HL-60 (cell line): ENCODE data around the gene PCDHGA1.

Source experiments
- GABPA ChIP-seq: IDR thresholded peaks from 2 replicates; pipeline ENCODE4 v1.6.1; 2012; ENCODE audit warnings: low read depth
- POLR2AphosphoS5 ChIP-seq: IDR thresholded peaks from 2 replicates; pipeline ENCODE4 v1.6.1; 2012; ENCODE audit warnings: low read depth
- TF ChIP-seq, protein P1 (sequence below): IDR thresholded peaks from one replicate; pipeline ENCODE4 v1.5.1; 2011; ENCODE audit warnings: low read length, control low read depth, inconsistent platforms; ENCODE audit not compliant: insufficient read depth
- TF ChIP-seq, protein P2 (sequence below): IDR thresholded peaks from 2 replicates; pipeline ENCODE4 v1.6.1; 2012; ENCODE audit warnings: low read depth; ENCODE audit not compliant: insufficient replicate concordance

DNA sequence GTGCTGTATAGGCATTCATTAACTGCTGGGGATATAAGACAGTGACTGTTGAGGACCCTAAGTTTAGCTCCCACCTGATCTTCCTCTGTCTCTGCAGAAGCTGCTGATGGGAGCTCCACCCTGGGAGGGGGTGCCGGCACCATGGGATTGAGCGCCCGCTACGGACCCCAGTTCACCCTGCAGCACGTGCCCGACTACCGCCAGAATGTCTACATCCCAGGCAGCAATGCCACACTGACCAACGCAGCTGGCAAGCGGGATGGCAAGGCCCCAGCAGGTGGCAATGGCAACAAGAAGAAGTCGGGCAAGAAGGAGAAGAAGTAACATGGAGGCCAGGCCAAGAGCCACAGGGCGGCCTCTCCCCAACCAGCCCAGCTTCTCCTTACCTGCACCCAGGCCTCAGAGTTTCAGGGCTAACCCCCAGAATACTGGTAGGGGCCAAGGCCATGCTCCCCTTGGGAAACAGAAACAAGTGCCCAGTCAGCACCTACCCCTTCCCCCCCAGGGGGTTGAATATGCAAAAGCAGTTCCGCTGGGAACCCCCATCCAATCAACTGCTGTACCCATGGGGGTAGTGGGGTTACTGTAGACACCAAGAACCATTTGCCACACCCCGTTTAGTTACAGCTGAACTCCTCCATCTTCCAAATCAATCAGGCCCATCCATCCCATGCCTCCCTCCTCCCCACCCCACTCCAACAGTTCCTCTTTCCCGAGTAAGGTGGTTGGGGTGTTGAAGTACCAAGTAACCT lies 180.7 kb downstream of the PCDHGA1 start:
- TF ChIP-seq, protein P1, sequence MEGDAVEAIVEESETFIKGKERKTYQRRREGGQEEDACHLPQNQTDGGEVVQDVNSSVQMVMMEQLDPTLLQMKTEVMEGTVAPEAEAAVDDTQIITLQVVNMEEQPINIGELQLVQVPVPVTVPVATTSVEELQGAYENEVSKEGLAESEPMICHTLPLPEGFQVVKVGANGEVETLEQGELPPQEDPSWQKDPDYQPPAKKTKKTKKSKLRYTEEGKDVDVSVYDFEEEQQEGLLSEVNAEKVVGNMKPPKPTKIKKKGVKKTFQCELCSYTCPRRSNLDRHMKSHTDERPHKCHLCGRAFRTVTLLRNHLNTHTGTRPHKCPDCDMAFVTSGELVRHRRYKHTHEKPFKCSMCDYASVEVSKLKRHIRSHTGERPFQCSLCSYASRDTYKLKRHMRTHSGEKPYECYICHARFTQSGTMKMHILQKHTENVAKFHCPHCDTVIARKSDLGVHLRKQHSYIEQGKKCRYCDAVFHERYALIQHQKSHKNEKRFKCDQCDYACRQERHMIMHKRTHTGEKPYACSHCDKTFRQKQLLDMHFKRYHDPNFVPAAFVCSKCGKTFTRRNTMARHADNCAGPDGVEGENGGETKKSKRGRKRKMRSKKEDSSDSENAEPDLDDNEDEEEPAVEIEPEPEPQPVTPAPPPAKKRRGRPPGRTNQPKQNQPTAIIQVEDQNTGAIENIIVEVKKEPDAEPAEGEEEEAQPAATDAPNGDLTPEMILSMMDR: no peak
- TF ChIP-seq POLR2AphosphoS5 (no peak), GABPA (no peak)
- TF ChIP-seq, protein P2, sequence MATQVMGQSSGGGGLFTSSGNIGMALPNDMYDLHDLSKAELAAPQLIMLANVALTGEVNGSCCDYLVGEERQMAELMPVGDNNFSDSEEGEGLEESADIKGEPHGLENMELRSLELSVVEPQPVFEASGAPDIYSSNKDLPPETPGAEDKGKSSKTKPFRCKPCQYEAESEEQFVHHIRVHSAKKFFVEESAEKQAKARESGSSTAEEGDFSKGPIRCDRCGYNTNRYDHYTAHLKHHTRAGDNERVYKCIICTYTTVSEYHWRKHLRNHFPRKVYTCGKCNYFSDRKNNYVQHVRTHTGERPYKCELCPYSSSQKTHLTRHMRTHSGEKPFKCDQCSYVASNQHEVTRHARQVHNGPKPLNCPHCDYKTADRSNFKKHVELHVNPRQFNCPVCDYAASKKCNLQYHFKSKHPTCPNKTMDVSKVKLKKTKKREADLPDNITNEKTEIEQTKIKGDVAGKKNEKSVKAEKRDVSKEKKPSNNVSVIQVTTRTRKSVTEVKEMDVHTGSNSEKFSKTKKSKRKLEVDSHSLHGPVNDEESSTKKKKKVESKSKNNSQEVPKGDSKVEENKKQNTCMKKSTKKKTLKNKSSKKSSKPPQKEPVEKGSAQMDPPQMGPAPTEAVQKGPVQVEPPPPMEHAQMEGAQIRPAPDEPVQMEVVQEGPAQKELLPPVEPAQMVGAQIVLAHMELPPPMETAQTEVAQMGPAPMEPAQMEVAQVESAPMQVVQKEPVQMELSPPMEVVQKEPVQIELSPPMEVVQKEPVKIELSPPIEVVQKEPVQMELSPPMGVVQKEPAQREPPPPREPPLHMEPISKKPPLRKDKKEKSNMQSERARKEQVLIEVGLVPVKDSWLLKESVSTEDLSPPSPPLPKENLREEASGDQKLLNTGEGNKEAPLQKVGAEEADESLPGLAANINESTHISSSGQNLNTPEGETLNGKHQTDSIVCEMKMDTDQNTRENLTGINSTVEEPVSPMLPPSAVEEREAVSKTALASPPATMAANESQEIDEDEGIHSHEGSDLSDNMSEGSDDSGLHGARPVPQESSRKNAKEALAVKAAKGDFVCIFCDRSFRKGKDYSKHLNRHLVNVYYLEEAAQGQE: no peak
